HFF-Myc (cell line): ENCODE results near the gene SWI5.

Experiments used
- DNase-seq: peaks from one replicate; pipeline ENCODE4 v3.0.0-alpha.2; 2011; ENCODE audit warnings: low read depth; ENCODE audit errors: extremely low read depth
- H3K4me3 ChIP-seq: replicated peaks from 2 replicates; pipeline ENCODE4 v1.5.1; 2011; ENCODE audit warnings: low read depth, mild to moderate bottlenecking, control low read depth, low read length
- CTCF ChIP-seq: IDR thresholded peaks from 2 replicates; pipeline ENCODE4 v1.5.1; 2012; ENCODE audit warnings: mild to moderate bottlenecking, low read depth, low read length, control low read depth; ENCODE audit errors: missing control alignments

SWI5 gene

GRCh38 chr9:128242124-128242523 is 34.0 kb upstream of the SWI5 start:
- DNase-seq: no peak
- TF ChIP-seq CTCF: no peak

GRCh38 chr9:128242828-128243214 is 33.3 kb upstream of the SWI5 start:
- DNase-seq: no peak
- TF ChIP-seq CTCF: no peak
- peak overlapping the region; percentile 78; the same call in 1 of the 2 replicates for H3K4me3 ChIP-seq

More at GRCh38 chr9:128242124-128242523, 34.0 kb upstream of the SWI5 start:
- H3K4me3 ChIP-seq: no peak overlapping the region

- DNase-seq: no peak
- no peak for TF ChIP-seq CTCF
- peak overlapping the region; percentile 78 for H3K4me3 ChIP-seq
These were observed 32.7 kb upstream of the SWI5 start for GRCh38 chr9:128243215-128244018.

GRCh38 chr9:128244091-128244836 is 31.8 kb upstream of the SWI5 start:
- no peak for TF ChIP-seq CTCF
- H3K4me3 ChIP-seq: peak overlapping the region; percentile 78
- no peak for DNase-seq

- peak; percentile 87 for DNase-seq
- TF ChIP-seq CTCF: no peak
- H3K4me3 ChIP-seq: peak overlapping the region; percentile 78
These were observed 31.2 kb upstream of the SWI5 start for GRCh38 chr9:128244837-128245231.

- peak; percentile 86 for DNase-seq
- TF ChIP-seq CTCF: no peak
- peak overlapping the region; percentile 17; the same call in 1 of the 2 replicates for H3K4me3 ChIP-seq
These were observed 30.5 kb upstream of the SWI5 start for GRCh38 chr9:128245421-128246151.
